Skin of body (tissue), 2 donors: ENCODE data around the gene ATP8A2. TPM values are rescaled to one million over a fixed set of nuclear protein-coding genes. Genes with fewer than 3 reads are reported as not detected.

Source experiments
- DNase-seq: peaks from one replicate; lab custom pipeline; 2025; lab: John Stamatoyannopoulos, UW
- total RNA-seq: library from RNA; depleted of rRNA; stranded (reverse); fragments of >200 nt; gene quantifications from one replicate; pipeline ENCODE4 v1.2.3, GENCODE V29; 2014

Gene ATP8A2
- total RNA-seq, 1 donor from 2014 or later = 1.1 TPM

GRCh38 chr13:25682276-25682675 lies 310.5 kb downstream of the ATP8A2 start:
- DNase-seq = no peak

DNA sequence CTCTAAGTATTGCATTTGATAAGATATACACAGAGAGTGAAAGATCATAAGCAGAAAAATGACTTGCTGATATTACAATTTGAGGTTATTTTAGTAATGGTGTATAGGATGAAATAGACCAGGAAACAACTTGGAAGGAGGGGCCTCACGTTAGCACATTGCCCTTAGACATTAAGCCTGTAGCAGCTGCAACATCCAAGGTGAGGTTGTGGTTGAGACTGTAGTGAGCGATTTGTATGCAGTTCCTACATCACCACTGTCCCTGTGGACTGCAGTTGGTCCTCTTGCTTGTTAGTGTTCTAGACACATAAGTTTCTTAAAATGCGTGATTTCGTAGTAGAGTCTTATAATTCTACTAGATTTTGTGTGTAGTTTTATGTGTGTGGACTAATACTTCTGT lies 311.3 kb downstream of the ATP8A2 start:
- DNase-seq = no peak

- DNase-seq = no peak
These were observed 312.0 kb downstream of the ATP8A2 start for GRCh38 chr13:25683662-25684370.

GRCh38 chr13:25684491-25684890 lies 312.7 kb downstream of the ATP8A2 start:
- DNase-seq = peak; percentile 28

GRCh38 chr13:25686831-25687470 lies 315.2 kb downstream of the ATP8A2 start:
- DNase-seq = peak; percentile 3

DNA sequence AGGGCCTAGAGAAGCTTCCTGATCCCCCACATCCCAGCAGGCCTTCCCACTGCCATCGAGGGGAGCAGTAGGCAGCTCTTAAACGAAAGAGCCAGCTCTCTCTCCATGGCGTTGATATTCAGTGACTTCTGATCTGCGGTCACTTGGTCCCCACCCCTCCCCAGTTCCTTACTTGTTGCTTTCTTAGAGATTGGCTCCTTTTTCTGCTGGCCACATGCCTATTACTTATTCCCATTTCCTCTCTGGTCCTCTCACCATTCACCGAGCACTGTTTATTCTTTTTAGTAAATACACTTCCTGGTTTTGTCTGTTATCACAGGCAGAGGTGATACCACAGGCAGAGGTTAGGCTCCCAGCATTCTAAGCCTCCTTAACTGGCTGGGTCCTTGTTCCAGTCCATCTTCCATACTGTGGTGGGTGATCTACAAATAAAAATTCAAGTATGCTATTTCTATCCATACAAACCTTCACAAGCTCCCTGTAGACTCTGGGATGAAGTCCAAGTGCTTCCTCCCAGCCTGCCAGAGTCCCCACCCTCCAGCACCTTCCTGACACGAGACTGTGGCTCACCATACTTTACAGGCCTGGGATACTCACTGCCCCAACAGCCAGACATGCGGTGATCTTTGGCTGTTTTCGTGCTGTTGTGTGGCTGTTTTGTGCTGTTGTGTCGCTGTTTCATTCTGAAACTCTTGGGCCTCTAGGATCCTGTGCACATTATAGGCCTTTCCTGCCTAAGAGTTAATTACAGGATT lies 315.9 kb downstream of the ATP8A2 start:
- no peak for DNase-seq

- DNase-seq = no peak
These were observed 316.8 kb downstream of the ATP8A2 start for GRCh38 chr13:25688536-25688935.

GRCh38 chr13:25689539-25689938 lies 317.8 kb downstream of the ATP8A2 start:
- DNase-seq = no peak

- DNase-seq = no peak
These were observed 318.8 kb downstream of the ATP8A2 start for GRCh38 chr13:25690582-25690981.

GRCh38 chr13:25691654-25692053 lies 319.9 kb downstream of the ATP8A2 start:
- no peak for DNase-seq

DNA sequence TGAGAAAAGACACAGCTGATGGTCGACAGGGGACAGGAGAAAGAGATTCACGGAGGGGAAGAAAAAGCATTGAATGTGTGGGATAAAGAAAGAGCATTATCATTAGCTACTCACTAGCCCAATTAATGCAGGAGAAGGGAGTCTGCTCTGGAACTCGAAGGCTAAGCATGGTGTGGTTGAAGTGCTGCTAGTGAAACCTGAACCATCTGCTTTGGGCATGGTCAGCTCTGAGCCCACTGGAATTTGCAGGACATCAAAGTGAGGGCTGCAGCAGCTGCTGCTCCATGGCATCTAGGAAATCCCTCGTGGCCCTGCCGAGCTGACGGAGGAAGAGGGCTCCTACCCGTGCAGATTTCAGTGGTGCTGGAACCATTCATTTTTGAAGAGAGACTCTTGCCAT lies 320.3 kb downstream of the ATP8A2 start:
- no peak for DNase-seq

DNA sequence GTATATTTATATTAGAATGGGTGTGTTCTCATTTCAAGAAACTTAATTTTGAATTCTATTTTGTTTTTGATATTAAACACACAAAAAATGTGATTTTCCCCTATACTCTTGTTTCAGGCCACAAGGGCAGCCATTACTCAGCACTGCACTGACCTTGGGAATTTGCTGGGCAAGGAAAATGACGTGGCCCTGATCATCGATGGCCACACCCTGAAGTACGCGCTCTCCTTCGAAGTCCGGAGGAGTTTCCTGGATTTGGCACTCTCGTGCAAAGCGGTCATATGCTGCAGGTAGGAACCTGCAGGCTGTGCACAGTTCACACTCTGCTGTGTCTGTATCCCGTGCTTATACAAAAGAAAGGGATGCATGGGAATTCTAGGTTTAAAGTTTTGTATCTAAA lies 327.3 kb downstream of the ATP8A2 start:
- no peak for DNase-seq

DNA sequence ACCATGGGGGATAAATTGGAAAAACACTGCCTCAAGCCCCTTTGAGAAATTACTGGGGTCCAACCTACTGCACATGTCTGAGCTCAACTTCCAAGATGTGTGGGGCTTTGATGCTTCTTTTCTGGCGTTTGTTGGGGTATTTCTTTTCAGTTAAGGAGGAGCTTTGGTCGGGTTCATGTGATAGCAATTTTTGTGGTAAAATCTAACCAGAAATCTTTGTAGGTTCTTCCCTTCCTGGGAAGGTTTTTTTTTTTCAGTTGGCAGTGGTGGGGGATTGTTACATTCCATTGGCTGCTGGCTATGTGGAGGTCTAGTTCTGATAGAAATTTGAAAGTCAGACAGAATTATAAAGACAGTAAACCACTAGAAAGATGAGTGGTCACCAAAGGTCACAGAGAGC lies 327.8 kb downstream of the ATP8A2 start:
- no peak for DNase-seq

DNA sequence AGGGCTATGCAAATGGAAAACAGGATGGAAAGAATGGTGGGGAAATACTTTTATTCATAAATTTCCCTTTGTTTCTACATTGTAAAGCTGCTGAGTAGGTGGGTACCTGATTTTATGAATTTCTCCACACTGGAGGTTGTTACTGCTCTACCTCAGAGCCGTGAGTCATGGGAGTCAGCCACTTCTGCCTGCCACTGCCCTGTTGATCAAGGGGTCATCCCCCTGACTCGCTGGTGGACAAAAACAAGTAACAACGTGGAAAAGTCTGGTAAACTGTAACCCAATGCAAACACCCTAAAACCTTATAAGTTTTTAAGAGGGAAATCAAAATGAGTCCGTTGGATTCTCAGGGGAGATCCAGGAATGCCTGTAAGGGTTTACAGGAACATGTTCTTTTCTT lies 329.5 kb downstream of the ATP8A2 start:
- no peak for DNase-seq

DNA sequence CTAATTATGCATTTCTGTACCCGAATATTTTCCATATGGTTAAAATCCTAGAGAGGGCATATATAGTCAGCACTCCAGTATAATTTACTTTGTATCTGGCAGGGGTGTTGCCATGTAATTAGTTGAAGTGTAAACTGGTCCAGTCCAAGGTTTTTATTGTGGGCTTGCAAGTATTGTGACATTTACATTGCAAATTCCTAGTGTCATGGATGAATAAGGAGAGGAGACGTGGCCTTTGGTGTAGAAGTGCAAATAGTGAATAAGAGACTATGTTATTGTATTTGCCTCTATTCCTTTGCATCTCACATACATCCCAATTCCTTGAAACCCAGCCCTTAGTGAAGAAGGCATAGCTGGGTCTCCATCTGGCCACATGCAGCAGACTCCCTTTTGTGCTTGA lies 330.6 kb downstream of the ATP8A2 start:
- DNase-seq = no peak

DNA sequence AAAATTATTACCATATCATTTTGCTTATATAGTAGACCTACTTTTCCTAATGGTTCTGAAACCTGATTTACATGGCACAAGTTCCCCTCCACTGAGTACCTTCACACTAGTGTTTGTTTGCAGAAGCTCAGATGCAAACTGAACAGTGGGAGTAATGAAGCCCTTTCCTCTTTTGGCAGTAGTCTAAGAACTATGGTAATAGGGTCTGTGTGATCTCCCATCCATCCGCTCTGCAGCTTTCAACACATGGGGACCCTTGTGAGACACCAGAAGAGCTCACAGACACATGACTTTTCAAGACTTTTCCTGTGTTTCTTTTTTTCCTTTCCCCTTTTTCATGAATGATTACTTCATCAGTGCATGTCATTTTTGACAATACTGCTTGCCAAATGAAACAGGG lies 336.0 kb downstream of the ATP8A2 start:
- peak; percentile 33 for DNase-seq

DNA sequence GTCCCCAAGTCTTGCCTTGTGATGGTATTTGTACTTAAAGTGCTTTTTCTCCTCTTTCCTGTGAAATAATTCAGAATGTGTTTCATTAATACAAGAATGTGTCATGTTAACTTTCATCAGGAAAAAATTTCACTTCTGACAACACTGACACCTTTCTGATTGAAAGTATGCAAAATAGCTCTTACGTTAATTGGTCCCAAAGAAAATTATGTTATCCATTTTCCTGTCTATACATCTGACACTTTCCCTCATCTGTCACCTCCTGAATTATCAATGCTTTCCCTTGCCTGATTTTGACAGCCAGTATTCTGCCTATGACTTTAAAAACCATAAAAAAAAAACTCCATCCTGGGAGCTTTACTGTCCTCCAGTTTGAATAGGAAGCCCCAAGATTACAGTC lies 336.5 kb downstream of the ATP8A2 start:
- DNase-seq = no peak

DNA sequence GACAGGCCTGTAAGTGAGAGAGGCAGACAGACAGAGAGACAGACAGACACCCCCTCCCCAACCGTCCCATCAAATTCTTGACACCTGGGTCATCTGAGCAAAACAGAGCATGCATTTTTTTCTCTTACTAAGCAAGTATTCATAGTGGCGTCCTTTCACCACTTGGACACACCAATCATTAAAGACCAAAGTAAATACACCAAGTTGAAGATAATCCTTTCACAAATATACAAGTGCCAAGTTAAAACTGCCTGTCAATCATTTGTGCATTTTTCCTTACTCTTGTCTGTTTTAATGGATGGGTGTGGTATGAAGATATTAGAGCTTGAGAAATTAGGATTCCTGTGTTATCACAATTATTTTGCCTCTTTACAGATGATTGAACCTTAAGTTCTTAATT lies 337.3 kb downstream of the ATP8A2 start:
- no peak for DNase-seq

- DNase-seq = no peak
These were observed 344.0 kb downstream of the ATP8A2 start for GRCh38 chr13:25715760-25716159.

GRCh38 chr13:25717666-25718197 lies 346.0 kb downstream of the ATP8A2 start:
- DNase-seq = no peak

DNA sequence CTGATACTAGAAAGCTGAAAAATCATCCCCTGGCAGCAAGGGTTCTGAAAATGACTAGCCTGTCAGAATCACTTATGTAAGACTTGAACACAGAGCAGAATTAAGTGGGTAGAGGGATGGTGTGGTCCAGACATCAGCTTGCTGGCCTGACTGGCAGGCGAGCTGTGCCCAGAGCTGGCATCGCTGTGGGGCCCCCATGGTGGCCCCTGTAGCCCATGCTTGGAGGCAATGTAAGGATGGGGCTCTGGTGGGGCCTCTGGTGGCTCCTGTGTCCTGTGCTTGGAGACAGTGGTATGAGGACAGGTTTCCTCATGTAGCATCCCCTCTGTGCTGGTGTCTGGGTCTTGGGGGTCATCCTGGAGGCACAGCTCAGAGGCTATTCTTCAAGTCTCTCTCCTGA lies 347.9 kb downstream of the ATP8A2 start:
- DNase-seq = no peak

DNA sequence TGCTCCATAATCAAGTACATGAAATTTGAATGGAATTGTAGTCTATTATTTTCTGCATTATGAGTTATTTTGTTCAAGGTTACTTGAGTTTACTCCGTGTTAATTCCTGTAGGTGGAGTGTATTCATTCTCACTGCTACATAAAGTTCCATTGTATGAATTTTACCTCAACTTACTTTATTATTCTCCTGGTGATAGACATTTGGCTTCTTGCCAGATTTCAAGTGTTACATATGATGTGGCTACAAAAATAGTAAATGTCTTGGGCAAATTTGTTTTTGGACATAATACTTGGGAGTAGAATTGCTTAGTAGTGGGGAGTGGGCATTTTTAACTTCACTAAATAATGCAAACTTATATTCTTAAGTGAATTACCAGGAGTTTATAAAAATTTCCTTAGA lies 351.1 kb downstream of the ATP8A2 start:
- DNase-seq = no peak
